HG03571 (cell line): ENCODE results near the gene SUSD4.

Source experiments
- ATAC-seq: cut with Tn5 transposase; IDR thresholded peaks from one replicate; pipeline ENCODE4 v1.9.1; 2021; ENCODE audit not compliant: unreplicated experiment

SUSD4 gene

DNA sequence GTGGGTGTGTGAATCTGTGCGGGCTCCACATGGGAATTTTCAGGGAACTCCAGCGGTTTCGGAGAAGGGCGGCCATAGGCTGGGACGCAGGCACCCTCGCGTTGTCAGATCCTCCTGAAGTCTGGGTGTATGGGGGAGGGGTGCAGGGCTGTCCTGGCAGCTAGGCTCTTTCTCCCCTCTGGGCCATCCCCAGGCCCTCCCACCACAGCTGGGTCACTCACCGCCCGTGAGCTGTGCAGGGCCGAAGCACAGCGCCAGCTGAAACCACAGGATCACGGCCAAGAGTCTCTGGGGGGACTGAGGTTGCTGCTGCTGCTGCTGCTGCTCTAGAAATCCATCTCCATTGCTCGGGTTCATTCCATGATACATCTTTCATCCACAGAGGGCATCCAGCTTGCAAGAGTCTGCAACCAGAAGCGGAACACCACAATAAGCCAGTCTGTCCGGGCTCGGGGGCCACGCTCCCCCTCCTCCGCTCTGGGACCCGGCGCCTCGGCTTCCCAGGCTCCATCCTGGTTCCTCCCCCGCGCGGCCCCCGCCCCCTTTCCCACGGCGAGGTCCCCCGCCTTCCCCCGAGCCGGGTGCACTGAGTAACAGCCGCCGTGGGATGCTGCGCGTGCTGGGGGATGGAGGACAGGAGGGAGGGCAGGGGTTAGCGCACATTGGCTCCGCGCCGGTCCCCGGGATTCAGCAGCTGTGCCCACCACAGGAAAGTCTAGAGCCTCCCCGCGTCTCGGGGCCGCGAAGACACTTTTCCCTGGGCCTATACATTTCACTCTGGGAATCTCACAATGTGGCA, 720 bp downstream of the SUSD4 start:
- ATAC-seq = no peak

DNA sequence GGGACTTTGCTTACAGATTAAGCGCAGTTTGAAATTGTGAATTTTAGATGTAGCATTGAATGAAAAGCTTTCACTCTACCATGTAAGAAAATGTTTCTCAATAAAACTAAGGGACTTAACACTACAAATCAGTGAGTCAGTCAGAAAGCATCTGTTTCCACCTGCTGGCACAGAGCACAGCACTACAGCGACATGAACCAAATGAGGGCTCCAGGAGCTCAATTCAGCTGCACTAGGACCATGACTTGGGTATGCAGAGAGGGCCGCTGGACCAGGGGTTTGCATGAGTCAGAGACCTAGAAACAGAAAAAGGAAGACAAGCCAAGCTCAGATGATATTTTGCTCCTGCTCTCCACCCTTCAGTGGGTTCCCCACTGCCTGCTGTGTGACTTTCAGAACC, 5.2 kb downstream of the SUSD4 start:
- ATAC-seq = no peak

DNA sequence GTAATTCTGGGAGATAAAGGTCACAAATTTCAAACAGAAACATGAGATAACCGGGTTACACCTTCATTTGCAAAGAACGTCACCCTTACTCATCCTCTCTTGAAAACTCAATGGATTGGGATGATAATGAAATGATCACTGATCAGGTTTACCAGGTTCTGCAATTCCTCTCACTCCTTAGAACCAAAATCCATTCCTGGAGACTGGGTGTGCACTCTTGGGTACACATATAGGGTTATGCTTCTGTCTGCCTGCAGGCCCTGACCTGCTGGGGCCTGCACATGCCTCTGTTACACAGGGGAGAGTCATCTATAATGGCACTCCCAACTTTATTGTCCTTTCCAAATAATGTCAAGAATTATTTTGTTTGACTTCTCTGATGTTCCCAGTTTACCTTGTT, 8.3 kb downstream of the SUSD4 start:
- ATAC-seq = no peak

DNA sequence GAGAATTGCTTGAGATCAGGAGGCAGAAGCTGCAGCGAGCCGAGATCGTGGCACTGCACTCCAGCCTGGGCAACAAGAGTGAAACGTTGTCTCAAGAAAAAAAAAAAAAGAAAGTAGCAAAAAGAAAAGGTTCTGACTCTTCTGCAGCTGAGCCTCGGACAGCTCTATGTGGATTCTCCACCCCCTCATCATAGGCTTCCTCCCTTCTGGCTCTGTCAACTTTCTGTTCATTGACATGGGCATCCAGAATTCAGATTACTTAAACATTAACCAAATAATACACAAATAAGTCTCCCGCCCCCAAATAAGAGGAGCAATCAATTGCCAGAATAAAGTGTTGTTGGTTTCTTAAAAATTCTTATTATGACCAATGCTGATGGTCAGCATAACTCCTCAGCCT, 10.0 kb downstream of the SUSD4 start:
- no peak for ATAC-seq

GRCh38 chr1:223352944-223353343, 11.0 kb downstream of the SUSD4 start:
- ATAC-seq = no peak

- no peak for ATAC-seq
Measured at GRCh38 chr1:223350361-223350908, 13.5 kb downstream of the SUSD4 start.

GRCh38 chr1:223349241-223349640, 14.7 kb downstream of the SUSD4 start:
- no peak for ATAC-seq

GRCh38 chr1:223348439-223348838, 15.5 kb downstream of the SUSD4 start:
- no peak for ATAC-seq

DNA sequence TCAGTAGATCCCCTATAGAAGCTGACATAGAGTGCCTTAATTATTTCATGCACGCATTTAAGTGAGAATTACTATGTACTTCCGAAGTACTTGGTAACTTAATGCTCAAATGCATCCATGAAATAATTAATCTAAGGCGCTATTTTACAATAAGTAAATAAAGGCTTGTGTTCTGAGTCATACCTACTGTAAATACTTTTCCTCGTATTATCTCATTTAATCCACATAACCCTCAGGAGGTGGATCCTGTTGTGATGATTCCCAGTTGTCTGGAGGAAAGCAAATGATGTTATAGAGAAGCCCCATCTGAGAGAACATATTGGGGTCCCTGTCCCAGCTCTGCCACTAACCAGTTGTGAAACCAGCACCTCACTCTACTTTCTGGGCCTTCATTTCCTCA, 16.4 kb downstream of the SUSD4 start:
- no peak for ATAC-seq

DNA sequence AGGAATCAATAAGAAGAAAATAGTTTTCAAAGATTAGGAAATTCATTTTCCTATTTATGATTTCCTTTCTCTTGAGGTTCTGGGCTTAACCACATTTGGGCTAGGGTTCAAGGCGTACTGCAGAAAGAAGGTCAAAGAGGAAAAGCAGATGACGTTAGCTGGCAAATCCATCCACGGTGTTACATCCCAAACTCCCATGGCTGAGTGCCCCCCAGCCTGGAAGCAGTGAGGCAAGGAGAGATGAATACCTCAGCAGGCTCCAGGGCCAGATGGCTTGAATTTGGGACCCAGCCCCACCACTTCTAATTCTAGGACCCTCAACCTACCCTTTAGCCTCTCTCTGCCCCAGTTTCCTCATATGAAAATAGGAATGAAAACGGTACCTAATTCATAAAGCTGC, 17.7 kb downstream of the SUSD4 start:
- ATAC-seq = no peak

DNA sequence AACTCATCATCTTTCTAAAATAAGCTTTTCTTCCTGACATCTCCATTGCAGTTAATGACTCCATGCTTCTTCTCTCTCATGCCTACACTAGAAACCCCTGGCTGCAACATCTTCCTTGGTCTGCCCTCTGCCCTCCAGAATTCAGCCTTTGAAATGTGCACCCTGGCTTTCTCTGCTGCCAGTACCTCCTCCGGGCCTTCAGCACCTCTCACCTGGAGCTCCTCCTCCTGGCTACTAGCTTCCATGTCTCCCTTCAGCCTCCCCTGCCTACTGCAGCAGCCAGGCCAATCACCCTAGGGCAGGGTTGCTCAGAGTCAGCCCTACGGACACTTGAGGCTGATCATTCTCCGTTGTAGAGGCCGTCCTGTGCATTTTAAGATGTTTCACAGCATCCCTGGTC, 18.3 kb downstream of the SUSD4 start:
- ATAC-seq = no peak

- no peak for ATAC-seq
Measured at GRCh38 chr1:223344491-223344890, 19.5 kb downstream of the SUSD4 start.

- no peak for ATAC-seq
Measured at GRCh38 chr1:223343692-223344091, 20.3 kb downstream of the SUSD4 start.

GRCh38 chr1:223341121-223341520, 22.9 kb downstream of the SUSD4 start:
- no peak for ATAC-seq

DNA sequence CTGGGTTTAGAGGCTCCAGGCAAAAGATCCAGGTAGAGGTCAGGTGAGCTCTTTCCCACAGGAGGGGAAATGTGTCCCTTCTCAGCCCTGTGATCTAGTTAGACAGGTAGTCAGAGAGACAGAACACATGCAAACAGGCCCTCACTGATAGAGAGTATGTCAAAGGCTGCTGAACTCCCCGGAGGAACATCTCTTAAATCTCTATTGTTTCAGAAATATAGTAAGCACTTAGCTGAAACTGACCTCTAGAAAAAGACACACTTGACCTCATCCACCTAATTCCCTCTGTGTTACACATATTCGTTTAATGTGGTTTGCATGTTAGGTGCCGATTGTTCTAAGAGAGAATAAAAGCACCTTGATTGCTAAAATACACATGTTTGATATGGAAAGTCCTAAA, 23.3 kb downstream of the SUSD4 start:
- no peak for ATAC-seq

GRCh38 chr1:223339861-223340260, 24.1 kb downstream of the SUSD4 start:
- no peak for ATAC-seq

DNA sequence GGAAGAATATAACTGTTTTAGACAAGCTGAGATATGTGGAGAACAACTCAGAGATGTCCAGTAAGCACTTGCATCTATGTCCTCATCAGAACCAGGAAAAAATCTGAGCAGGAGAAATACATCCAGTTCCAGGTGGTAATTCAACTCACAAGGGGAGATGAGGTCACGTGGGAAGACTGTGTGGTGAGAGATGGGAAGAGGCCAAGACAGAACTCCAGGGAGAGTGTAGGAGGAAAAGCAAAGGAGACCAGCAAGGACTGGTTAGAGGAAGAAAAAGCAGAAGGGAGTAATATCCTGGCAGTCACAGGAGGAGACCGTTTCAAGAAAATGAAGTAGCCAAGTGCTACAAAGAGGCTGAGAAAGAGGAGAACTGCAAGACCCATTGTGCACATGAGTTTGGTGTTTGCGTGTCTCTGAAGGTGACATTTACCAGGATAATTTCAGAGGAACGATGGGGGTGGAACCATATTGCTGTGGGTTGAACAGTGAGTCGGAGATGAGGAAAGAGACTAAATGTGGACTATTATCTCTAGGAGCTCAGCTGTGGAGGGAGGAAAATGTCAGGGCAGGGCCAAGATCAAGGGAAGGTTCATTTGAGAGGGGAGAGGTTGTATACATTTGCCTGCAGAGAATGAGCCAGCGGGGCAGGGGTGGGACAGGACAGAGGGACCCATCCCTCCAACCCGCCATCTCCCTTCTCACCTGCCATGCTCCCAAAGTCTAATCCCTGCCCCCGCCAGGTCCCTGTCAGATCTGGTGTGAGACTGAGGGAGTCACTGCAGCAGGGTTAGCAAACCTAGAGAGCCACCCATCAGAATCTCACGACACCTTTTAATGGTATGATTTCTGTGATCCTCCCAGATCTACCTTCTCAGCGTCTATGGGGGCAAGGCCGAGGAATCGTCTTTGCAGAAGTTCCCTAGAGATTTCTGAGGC, 24.9 kb downstream of the SUSD4 start:
- ATAC-seq = no peak

- no peak for ATAC-seq
Measured at GRCh38 chr1:223337174-223337869, 26.7 kb downstream of the SUSD4 start.

GRCh38 chr1:223334156-223334555, 29.8 kb downstream of the SUSD4 start:
- no peak for ATAC-seq

DNA sequence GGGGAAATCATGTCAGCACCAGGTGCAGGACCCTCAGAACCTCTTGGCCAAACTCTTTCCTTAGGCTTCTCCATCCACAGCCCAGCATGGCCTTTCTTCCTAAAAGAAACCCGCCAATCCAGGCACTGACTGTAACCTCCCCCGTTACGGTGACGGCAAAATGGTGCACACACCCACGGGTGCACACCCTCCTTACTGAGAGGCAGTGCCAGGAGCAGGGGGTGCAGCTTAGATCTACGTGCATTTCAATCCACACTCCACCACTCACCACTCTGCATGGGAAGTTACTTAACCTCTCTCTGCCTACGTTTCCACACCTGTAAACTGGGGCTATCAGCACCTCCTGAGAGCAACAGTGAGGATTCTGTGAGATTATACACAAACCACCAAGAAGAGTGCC, 31.0 kb downstream of the SUSD4 start:
- ATAC-seq = no peak

GRCh38 chr1:223331929-223332328, 32.0 kb downstream of the SUSD4 start:
- no peak for ATAC-seq
